GM12875 (cell line): ENCODE measurements around the gene CDRT4.

Source experiments
- H3K4me3 ChIP-seq: one replicate; pipeline ENCODE4 v1.5.1; 2011; ENCODE audit warnings: low read depth, low read length, control low read depth
- CTCF ChIP-seq: IDR thresholded peaks from 2 replicates; pipeline ENCODE4 v1.5.1; 2011; ENCODE audit warnings: low read depth, mild to moderate bottlenecking, control low read depth, inconsistent platforms, low read length, moderate library complexity, borderline replicate concordance; ENCODE audit not compliant: insufficient read depth

Gene CDRT4

GRCh38 chr17:15406081-15406480 is 61.3 kb downstream of the CDRT4 start:
- TF ChIP-seq CTCF = no peak
- no peak overlapping the region for H3K4me3 ChIP-seq

- no peak overlapping the region for H3K4me3 ChIP-seq
- TF ChIP-seq CTCF = no peak
Observed at GRCh38 chr17:15405058-15405415, 62.4 kb downstream of the CDRT4 start.

GRCh38 chr17:15404106-15405057 is 63.0 kb downstream of the CDRT4 start:
- no peak overlapping the region for H3K4me3 ChIP-seq
- TF ChIP-seq CTCF = no peak

GRCh38 chr17:15403276-15403939 is 64.0 kb downstream of the CDRT4 start:
- no peak for TF ChIP-seq CTCF
- no peak overlapping the region for H3K4me3 ChIP-seq

- no peak for TF ChIP-seq CTCF
Observed at GRCh38 chr17:15399443-15399842, 68.0 kb downstream of the CDRT4 start.

GRCh38 chr17:15398736-15399331 is 68.6 kb downstream of the CDRT4 start:
- H3K4me3 ChIP-seq = no peak overlapping the region
- TF ChIP-seq CTCF = no peak

More at GRCh38 chr17:15399443-15399842, 68.0 kb downstream of the CDRT4 start:
- no peak overlapping the region for H3K4me3 ChIP-seq
